ENCODE measurements around the gene SAE1. TPM values are rescaled to one million over a fixed set of nuclear protein-coding genes. Genes with fewer than 3 reads are reported as not detected.
A peak's percentile ranks its signal among the peaks of the same experiment; 100 is the strongest.

SAE1 gene
- total RNA-seq, 1 experiment from 2014 or later, result 251 TPM

DNA sequence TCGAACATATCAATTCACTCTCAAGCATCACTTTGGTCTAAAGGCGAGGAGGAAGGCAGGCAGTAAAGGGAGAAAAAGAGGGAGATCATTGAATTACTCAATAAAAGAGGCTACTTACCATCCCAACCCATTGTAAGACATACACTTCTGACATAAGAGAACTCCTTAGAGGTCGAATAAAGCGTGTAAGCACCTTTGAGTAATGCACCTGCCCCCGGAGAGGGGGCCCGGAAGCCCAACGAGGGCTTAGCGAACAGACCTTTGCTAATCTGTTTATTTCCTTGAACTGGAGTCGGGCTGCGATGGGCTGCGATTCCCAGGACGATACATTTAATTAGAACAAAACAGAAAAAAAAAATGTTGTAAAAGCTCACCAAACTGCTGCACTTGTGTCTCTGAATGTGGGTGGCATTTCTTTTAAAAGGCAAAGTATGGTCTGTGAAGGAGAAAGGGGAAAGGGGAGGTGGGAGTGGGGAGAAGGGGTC is 20.1 kb upstream of the SAE1 start:
- H3K27me3 Mint-ChIP-seq (ENCODE audit: insufficient read depth, unreplicated experiment), result no peaks in the 10 kb centered on the region
- POLR2A ChIA-PET, result no interaction called here
- H3K4me3 Mint-ChIP-seq (ENCODE audit: unreplicated experiment), result peak overlapping the region; percentile 97
- intact Hi-C loops (cut with micrococcal nuclease; ENCODE audit: unreplicated experiment), result loop anchor here (5.0 kb wide), 1 partner anchor 33 kb away; no protein-coding TSS in a partner anchor
- no TSS peak for BruUV-seq (replicated peaks)
- peaks cover 2% of the 10 kb centered on the region; the same call in 1 of the 2 replicates for H3K36me3 ChIP-seq (ENCODE audit: control insufficient read depth, insufficient read depth, low read length)
- peaks cover 46% of the 10 kb centered on the region for H3K4me1 ChIP-seq
- peaks cover 81% of the 10 kb centered on the region for H3K36me3 Mint-ChIP-seq (ENCODE audit: insufficient read depth, unreplicated experiment)
- H3K9me3 Mint-ChIP-seq (ENCODE audit: unreplicated experiment), result no peaks in the 10 kb centered on the region
- TF ChIP-seq, protein P1, sequence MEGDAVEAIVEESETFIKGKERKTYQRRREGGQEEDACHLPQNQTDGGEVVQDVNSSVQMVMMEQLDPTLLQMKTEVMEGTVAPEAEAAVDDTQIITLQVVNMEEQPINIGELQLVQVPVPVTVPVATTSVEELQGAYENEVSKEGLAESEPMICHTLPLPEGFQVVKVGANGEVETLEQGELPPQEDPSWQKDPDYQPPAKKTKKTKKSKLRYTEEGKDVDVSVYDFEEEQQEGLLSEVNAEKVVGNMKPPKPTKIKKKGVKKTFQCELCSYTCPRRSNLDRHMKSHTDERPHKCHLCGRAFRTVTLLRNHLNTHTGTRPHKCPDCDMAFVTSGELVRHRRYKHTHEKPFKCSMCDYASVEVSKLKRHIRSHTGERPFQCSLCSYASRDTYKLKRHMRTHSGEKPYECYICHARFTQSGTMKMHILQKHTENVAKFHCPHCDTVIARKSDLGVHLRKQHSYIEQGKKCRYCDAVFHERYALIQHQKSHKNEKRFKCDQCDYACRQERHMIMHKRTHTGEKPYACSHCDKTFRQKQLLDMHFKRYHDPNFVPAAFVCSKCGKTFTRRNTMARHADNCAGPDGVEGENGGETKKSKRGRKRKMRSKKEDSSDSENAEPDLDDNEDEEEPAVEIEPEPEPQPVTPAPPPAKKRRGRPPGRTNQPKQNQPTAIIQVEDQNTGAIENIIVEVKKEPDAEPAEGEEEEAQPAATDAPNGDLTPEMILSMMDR (IDR thresholded peaks at IDR 0.05; ENCODE audit: insufficient read depth in 1 of 2, low read depth in 1 of 2, low read length in 1 of 2, severe bottlenecking in 1 of 2, unreplicated experiment in 1 of 2), result no peak
- H3K4me1 Mint-ChIP-seq (ENCODE audit: low read depth, unreplicated experiment), result peaks cover 47% of the 10 kb centered on the region
- H3K4me3 ChIP-seq (ENCODE audit: low read depth, low read length), result peak overlapping the region; percentile 64
- H3K9me3 ChIP-seq, result no peaks in the 10 kb centered on the region
- DNase-seq, result no peak
- H3K27me3 ChIP-seq (replicated peaks; ENCODE audit: control insufficient read depth, insufficient read depth, low read length), result no peaks in the 10 kb centered on the region
- peak overlapping the region; percentile 99 for H3K27ac Mint-ChIP-seq (ENCODE audit: unreplicated experiment)
- CTCF ChIA-PET, result no interaction called here

DNA sequence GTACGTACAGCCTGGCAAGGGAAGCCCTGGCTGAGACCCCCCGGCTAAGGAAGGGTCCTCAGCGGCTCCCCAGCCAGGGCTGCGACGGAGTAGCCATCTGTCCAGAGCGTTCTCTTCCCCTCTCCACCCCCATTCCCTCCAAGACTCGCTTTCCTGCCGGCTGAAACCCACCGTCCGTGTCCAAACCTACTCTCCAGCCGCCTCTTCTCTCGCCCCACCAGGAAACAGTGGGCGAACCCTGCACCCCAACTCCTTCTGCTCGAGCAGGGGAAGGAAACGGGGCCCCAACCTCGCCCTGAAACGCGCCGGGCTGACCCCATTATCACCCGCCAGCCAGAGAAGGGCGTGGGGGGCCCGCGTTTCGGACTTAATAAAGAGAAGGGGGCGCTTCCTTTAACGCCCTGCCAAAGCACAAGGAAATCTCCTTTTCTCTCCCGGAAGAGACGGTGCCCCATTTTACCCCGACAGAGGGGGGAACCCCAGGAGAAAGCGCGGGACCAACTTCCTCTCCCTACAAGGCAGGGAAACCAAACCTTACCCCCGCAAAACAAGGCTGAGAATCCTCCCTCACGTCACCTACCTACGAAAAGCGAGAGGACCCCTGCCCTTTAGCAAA is 19.5 kb upstream of the SAE1 start:
- BruUV-seq (replicated peaks), result no TSS peak
- Mint-ChIP-seq H3K4me3 (ENCODE audit: unreplicated experiment) (peak overlapping the region; percentile 97), H3K27ac (ENCODE audit: unreplicated experiment) (peak overlapping the region; percentile 99), H3K9me3 (ENCODE audit: unreplicated experiment) (no peaks in the 10 kb centered on the region), H3K4me1 (ENCODE audit: low read depth, unreplicated experiment) (peaks cover 47% of the 10 kb centered on the region), H3K27me3 (ENCODE audit: insufficient read depth, unreplicated experiment) (no peaks in the 10 kb centered on the region), H3K36me3 (ENCODE audit: insufficient read depth, unreplicated experiment) (peaks cover 75% of the 10 kb centered on the region)
- Histone ChIP-seq H3K36me3 (ENCODE audit: control insufficient read depth, insufficient read depth, low read length) (peaks cover 2% of the 10 kb centered on the region; the same call in 1 of the 2 replicates), H3K9me3 (no peaks in the 10 kb centered on the region), H3K27me3 (replicated peaks; ENCODE audit: control insufficient read depth, insufficient read depth, low read length) (no peaks in the 10 kb centered on the region), H3K4me1 (peaks cover 41% of the 10 kb centered on the region), H3K4me3 (ENCODE audit: low read depth, low read length) (peak overlapping the region; percentile 64)
- POLR2A ChIA-PET, result no interaction called here
- intact Hi-C loops (cut with micrococcal nuclease; ENCODE audit: unreplicated experiment), result loop anchor here (5.0 kb wide), 1 partner anchor 34 kb away; no protein-coding TSS in a partner anchor
- TF ChIP-seq, protein P1 (IDR thresholded peaks at IDR 0.05; ENCODE audit: insufficient read depth in 1 of 2, low read depth in 1 of 2, low read length in 1 of 2, severe bottlenecking in 1 of 2, unreplicated experiment in 1 of 2), result no peak
- no peak for DNase-seq
- CTCF ChIA-PET, result no interaction called here

DNA sequence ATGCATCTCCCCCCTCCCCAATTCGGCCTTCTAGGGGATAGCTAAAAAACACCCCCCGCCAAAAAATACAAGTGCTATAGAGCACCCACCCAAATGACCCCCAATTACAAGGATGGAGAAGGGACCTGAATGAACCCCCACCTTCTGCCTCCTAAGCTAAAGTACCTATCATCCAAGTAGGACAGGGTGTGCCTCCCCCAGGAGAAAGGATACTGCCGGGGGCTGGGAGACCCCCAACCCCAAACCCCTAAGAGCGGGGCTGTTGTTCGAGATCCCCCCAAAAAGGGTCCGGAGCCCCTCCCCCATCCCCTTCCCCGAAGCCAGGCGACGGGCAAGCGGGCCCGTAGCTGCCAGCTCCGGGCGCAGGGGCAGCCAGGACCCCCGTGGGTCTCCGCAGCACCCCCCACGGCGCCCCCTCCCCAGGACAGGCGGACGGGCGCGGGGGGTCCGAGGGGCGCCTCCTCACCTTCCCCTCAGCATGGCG is 18.9 kb upstream of the SAE1 start:
- no peak for DNase-seq
- Histone ChIP-seq H3K36me3 (ENCODE audit: control insufficient read depth, insufficient read depth, low read length) (no peaks in the 10 kb centered on the region; the same call in 1 of the 2 replicates), H3K4me1 (peaks cover 34% of the 10 kb centered on the region), H3K9me3 (no peaks in the 10 kb centered on the region), H3K4me3 (ENCODE audit: low read depth, low read length) (peak overlapping the region; percentile 64), H3K27me3 (replicated peaks; ENCODE audit: control insufficient read depth, insufficient read depth, low read length) (no peaks in the 10 kb centered on the region)
- Mint-ChIP-seq H3K9me3 (ENCODE audit: unreplicated experiment) (no peaks in the 10 kb centered on the region), H3K27me3 (ENCODE audit: insufficient read depth, unreplicated experiment) (no peaks in the 10 kb centered on the region), H3K4me1 (ENCODE audit: low read depth, unreplicated experiment) (peaks cover 43% of the 10 kb centered on the region), H3K36me3 (ENCODE audit: insufficient read depth, unreplicated experiment) (peaks cover 75% of the 10 kb centered on the region), H3K4me3 (ENCODE audit: unreplicated experiment) (peak overlapping the region; percentile 97), H3K27ac (ENCODE audit: unreplicated experiment) (peak overlapping the region; percentile 99)
- ChIA-PET CTCF (no interaction called here), POLR2A (interaction anchor here (3.0 kb wide), 1 partner anchor 16 kb away, joined by 75 read pairs; no protein-coding TSS in a partner anchor)
- BruUV-seq (replicated peaks), result TSS peak; percentile 24
- TF ChIP-seq, protein P1 (IDR thresholded peaks at IDR 0.05; ENCODE audit: insufficient read depth in 1 of 2, low read depth in 1 of 2, low read length in 1 of 2, severe bottlenecking in 1 of 2, unreplicated experiment in 1 of 2), result no peak
- intact Hi-C loops (cut with micrococcal nuclease; ENCODE audit: unreplicated experiment), result loop anchor here (2.0 to 5.0 kb wide), 2 partner anchors 19 to 34 kb away; partner anchors contain the start of gene SAE1

Data from Caco-2 (cell line).